ENCODE results near the gene CLPTM1. TPM values are rescaled to one million over a fixed set of nuclear protein-coding genes. Genes with fewer than 3 reads are reported as not detected.

Gene CLPTM1
- total RNA-seq, 1 experiment from 2014 or later: 82.0 TPM

GRCh38 chr19:44990966-44991365 is 35.8 kb downstream of the CLPTM1 start:
- Histone ChIP-seq H2BK5ac (ENCODE audit: insufficient read length, low read length) (no peak overlapping the region), H2BK20ac (ENCODE audit: low read depth, low read length, poor library complexity, severe bottlenecking) (no peak overlapping the region), H2AK5ac (ENCODE audit: insufficient read length, low read length) (no peak overlapping the region), H3K14ac (ENCODE audit: insufficient read depth, low read length) (no peak overlapping the region), H3K4ac (ENCODE audit: low read depth, low read length) (no peak overlapping the region), H3K79me2 (ENCODE audit: insufficient read depth, low read length) (no peaks in the 10 kb centered on the region), H3K56ac (ENCODE audit: insufficient read length, low read depth, low read length) (no peak overlapping the region), H3K9me3 (ENCODE audit: control insufficient read depth, low read depth, low read length) (no peaks in the 10 kb centered on the region), H3T11ph (ENCODE audit: low read length) (no peak overlapping the region), H3K4me2 (ENCODE audit: insufficient read depth, insufficient read length, low read length) (no peak overlapping the region), H2BK15ac (ENCODE audit: low read depth, low read length) (no peak overlapping the region), H4K5ac (ENCODE audit: insufficient read length, low read depth, low read length) (no peak overlapping the region), H3K27me3 (ENCODE audit: insufficient read depth, low read length) (no peaks in the 10 kb centered on the region), H2AFZ (ENCODE audit: low read length) (no peak overlapping the region), H3K23ac (ENCODE audit: insufficient read length, low read depth, low read length) (no peak overlapping the region), H4K20me1 (ENCODE audit: control insufficient read depth, insufficient read depth, insufficient read length) (no peaks in the 10 kb centered on the region), H3K79me1 (ENCODE audit: insufficient read depth, low read depth, low read length, poor library complexity, severe bottlenecking) (no peaks in the 10 kb centered on the region), H3K4me1 (ENCODE audit: insufficient read depth, low read length) (no peaks in the 10 kb centered on the region), H2BK120ac (ENCODE audit: low read depth, low read length, poor library complexity, severe bottlenecking) (no peak overlapping the region), H3K9ac (ENCODE audit: extremely low read depth, insufficient read length, low read length) (no peak overlapping the region), H2BK12ac (ENCODE audit: insufficient read length, low read depth, low read length) (no peak overlapping the region), H3K23me2 (ENCODE audit: insufficient read length, low read depth, low read length, poor library complexity, severe bottlenecking) (no peaks in the 10 kb centered on the region), H3K18ac (ENCODE audit: insufficient read length, low read depth, low read length) (no peak overlapping the region), H4K91ac (ENCODE audit: insufficient read length, low read depth, low read length) (no peak overlapping the region), H3K27ac (ENCODE audit: insufficient read length, low read depth, low read length) (no peak overlapping the region), H4K8ac (replicated peaks; ENCODE audit: insufficient read length, low read depth, low read length) (no peak overlapping the region)
- H3K27ac Mint-ChIP-seq: no peak overlapping the region
- H3K4me3 Mint-ChIP-seq: no peak overlapping the region
- no peak for DNase-seq
- TF ChIP-seq, protein P1, sequence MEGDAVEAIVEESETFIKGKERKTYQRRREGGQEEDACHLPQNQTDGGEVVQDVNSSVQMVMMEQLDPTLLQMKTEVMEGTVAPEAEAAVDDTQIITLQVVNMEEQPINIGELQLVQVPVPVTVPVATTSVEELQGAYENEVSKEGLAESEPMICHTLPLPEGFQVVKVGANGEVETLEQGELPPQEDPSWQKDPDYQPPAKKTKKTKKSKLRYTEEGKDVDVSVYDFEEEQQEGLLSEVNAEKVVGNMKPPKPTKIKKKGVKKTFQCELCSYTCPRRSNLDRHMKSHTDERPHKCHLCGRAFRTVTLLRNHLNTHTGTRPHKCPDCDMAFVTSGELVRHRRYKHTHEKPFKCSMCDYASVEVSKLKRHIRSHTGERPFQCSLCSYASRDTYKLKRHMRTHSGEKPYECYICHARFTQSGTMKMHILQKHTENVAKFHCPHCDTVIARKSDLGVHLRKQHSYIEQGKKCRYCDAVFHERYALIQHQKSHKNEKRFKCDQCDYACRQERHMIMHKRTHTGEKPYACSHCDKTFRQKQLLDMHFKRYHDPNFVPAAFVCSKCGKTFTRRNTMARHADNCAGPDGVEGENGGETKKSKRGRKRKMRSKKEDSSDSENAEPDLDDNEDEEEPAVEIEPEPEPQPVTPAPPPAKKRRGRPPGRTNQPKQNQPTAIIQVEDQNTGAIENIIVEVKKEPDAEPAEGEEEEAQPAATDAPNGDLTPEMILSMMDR (conservative IDR thresholded peaks at IDR 0.05): no peak
- no peaks in the 10 kb centered on the region for H3K27me3 Mint-ChIP-seq (ENCODE audit: low read depth)
- no peaks in the 10 kb centered on the region for H3K4me1 Mint-ChIP-seq
- WGBS (ENCODE audit: extremely low coverage, insufficient read length, low lambda C conversion rate): no CpG with 5 or more reads among the region's 12 CpGs
- H3K36me3 Mint-ChIP-seq (ENCODE audit: insufficient read depth in 1 of 3, low read depth in 3 of 3): peaks cover 13 to 45% (median 39%) of the 10 kb centered on the region in 3 experiments; a peak in 6 of 7 replicates
- H3K9me3 Mint-ChIP-seq: no peaks in the 10 kb centered on the region
